ENCODE results near the gene ANKH.

GRCh38 chr5:14699807-14700400 lies 171.7 kb downstream of the ANKH start:
- TF ChIP-seq YY1 (IDR thresholded peaks at IDR 0.05; ENCODE audit: insufficient read depth, insufficient read length) = no peak
- TF ChIP-seq ZNF274 (IDR thresholded peaks at IDR 0.05; ENCODE audit: low read depth, low read length) = no peak
- no peak for TF ChIP-seq SUZ12 (IDR thresholded peaks at IDR 0.05; ENCODE audit: extremely low read depth, insufficient read depth, insufficient read length)
